SK-MEL-5 (cell line): ENCODE measurements around the gene ACSF3. TPM values are rescaled to one million over a fixed set of nuclear protein-coding genes. Genes with fewer than 3 reads are reported as not detected.

Source experiments
- DNase-seq: peaks from one replicate; pipeline ENCODE4 v3.0.0-alpha.2; 2016; ENCODE audit warnings: low read depth, low spot score
- in situ Hi-C: cut with HindIII; loops from 2 replicates; pipeline ENCODE4 v1.10.0; 2016; ENCODE audit warnings: low sequenced_read_pairs, high pct_unique_total_duplicates, low pct_unique_long_range_greater_than_20kb
- polyA plus RNA-seq, 2 experiments: library from polyadenylated mRNA; depleted of rRNA; stranded (reverse); fragments of >200 nt; gene quantifications; 2 replicates each; pipeline ENCODE4 v1.2.3, GENCODE V29; 2015
- total RNA-seq: library from RNA; depleted of rRNA; stranded (reverse); fragments of >200 nt; shearing (Covaris generic); gene quantifications from 2 replicates; pipeline ENCODE4 v1.2.3, GENCODE V29; 2014; rRNA removed

ACSF3 gene
- 20.6 and 24.8 TPM in 2 replicates for total RNA-seq
- polyA plus RNA-seq (2015; cell fraction: cytosol; rRNA removed) = 34.4 and 44.6 TPM in 2 replicates
- polyA plus RNA-seq (2015; cell fraction: nucleus; rRNA removed) = 35.2 and 40.8 TPM in 2 replicates

- in situ Hi-C loops = no loop called here
- peak; percentile 39 for DNase-seq
Observed at GRCh38 chr16:89093602-89094251, at the start of gene ACSF3. ACSF3 (plus strand) TSS chr16:89093852; CDS start chr16:89100682, 6,830 bp downstream.

- no peak for DNase-seq
Observed at GRCh38 chr16:89044418-89045180, 49.1 kb upstream of the ACSF3 start.

DNA sequence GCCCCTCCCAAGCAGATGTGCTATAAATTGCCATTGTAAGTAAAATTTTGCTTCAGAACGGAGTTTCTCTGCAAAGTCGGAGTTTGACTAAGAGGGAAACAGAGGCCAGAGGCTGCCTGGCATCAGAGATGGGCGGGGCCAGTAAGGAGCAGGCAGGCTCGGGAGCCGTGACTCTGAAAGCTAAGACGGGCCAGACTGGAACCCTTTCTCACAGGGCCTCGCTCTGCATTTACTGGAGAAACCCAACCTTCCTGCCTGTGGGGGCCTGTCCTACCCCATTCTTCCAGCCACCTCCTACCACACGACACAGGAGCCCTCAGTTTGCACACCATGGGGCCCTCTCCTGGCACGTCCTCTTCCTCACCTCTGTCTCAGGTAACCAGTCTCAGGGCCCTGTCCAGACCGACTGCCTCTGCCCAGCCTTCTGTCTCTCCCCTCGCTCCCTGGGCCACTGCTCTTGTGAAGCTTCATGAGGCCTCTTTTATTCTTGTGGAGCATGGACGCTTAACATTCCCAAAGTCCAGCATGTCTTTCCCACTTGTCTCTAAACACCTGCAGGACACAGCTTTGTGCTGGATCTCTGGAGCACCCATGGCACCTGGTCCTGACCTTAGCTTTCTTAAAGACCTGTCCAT, 48.4 kb upstream of the ACSF3 start:
- no peak for DNase-seq
- in situ Hi-C loops = no loop called here

More at GRCh38 chr16:89044418-89045180, 49.1 kb upstream of the ACSF3 start:
- in situ Hi-C loops = no loop called here

DNA sequence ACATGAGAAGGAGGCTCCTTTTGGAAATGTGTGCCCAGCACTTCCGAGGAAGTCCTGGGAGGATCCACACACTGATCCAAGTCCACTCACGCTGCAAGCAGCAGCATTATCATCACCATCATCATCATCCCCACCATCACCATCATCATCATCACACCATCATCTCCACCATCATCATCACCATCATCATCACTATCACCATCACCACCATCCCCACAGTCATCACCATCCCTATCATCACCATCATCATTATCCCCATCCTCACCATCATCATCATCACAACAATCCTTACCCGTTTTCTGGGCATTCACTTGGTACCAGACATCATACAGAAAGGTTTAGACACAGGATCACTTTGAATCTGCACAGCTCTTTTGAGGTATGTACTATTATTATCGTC, 47.8 kb upstream of the ACSF3 start:
- in situ Hi-C loops = no loop called here
- no peak for DNase-seq

GRCh38 chr16:89046491-89046890, 47.2 kb upstream of the ACSF3 start:
- DNase-seq = no peak
- in situ Hi-C loops = no loop called here

GRCh38 chr16:89047331-89048089, 46.1 kb upstream of the ACSF3 start:
- in situ Hi-C loops = no loop called here
- no peak for DNase-seq

- in situ Hi-C loops = no loop called here
- no peak for DNase-seq
Observed at GRCh38 chr16:89048090-89048725, 45.4 kb upstream of the ACSF3 start.

GRCh38 chr16:89048871-89049422, 44.7 kb upstream of the ACSF3 start:
- in situ Hi-C loops = no loop called here
- no peak for DNase-seq

GRCh38 chr16:89049484-89050118, 44.1 kb upstream of the ACSF3 start:
- in situ Hi-C loops = no loop called here
- no peak for DNase-seq

- no peak for DNase-seq
- in situ Hi-C loops = no loop called here
Observed at GRCh38 chr16:89050119-89050867, 43.4 kb upstream of the ACSF3 start.

DNA sequence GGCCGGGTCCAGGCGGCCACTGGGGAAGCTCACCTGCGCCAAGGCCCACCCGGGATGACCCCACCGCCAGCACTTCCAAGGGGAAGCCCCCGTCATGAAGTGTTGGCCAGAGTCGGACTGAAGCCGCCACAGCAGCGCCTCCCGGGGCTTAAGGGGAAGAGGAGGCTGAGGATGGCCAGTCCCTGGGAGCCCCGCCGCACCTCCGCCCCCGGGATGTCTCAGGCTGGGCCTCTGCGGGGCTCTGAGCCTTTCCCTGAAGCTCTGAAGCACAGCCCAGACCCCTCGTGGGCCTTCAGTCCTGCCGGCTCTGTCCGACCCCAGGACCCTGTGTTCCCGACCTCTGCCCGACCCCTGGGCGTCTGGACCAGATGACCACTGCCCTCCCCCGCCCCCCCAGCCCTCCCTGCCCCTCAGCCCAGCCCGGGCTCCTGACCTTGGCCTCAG, 42.8 kb upstream of the ACSF3 start:
- no peak for DNase-seq
- in situ Hi-C loops = no loop called here

DNA sequence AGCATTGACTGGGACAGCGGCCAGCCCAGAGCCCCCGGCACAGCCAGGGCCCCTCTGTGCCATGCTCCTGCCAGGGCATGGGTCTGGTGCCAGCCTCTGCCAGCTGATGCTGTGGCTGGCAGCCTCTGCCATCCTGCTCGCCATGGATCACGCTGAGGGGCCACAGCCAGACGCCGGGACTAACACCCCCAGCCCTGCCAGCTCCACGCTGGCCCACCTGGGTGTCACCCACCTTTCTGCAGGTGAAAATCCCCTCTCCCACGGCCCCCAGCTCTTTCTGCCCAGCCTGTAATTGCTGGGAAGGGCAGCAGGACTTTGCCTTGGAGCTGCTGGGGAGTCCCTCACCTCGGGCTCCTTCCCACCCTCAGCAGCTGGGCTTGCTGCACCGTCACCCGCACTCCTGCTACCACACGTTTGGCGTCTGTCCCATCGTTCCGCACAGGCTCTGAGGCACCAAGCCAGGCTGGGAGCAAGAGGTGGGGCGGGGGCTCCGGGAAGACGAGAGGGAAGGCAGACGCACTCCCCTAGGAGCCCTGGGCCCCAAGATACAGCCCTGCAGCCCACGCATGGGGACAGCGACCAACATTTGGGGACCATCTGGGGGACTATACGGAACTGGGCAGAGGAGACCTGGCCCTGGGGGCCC, 42.0 kb upstream of the ACSF3 start:
- DNase-seq = no peak
- in situ Hi-C loops = no loop called here

- in situ Hi-C loops = no loop called here
- DNase-seq = no peak
Observed at GRCh38 chr16:89052191-89052889, 41.3 kb upstream of the ACSF3 start.

- in situ Hi-C loops = no loop called here
- peak; percentile 37 for DNase-seq
Observed at GRCh38 chr16:89052890-89053724, 40.5 kb upstream of the ACSF3 start.
